Mesenchymal stem cell (in vitro differentiated cells and primary cell): ENCODE measurements around the gene SAXO2.
"Not testable (repeated sequence)": the region's sequence is repeated elsewhere in the genome, so short reads cannot be mapped to it uniquely, and the experiment has no call there.

ENCODE experiments used
- DNase-seq: peaks from one replicate; pipeline ENCODE4 v3.0.0-alpha.2; 2013
- H2AFZ ChIP-seq: one replicate; pipeline ENCODE4 v1.6.1; 2013; ENCODE audit warnings: low read depth, mild to moderate bottlenecking, control low read depth, inconsistent platforms, low read length, moderate library complexity
- H2AK5ac ChIP-seq: 2 replicates; pipeline ENCODE4 v1.6.1; 2013; ENCODE audit warnings: low read length, moderate library complexity, mild to moderate bottlenecking, inconsistent platforms; ENCODE audit not compliant: severe bottlenecking
- H2BK120ac ChIP-seq: one replicate; pipeline ENCODE4 v1.6.1; 2013; ENCODE audit warnings: low read depth, mild to moderate bottlenecking, inconsistent platforms, low read length, moderate library complexity
- H2BK12ac ChIP-seq, 2 experiments: one replicate each; pipeline ENCODE4 v1.6.1; 2013; ENCODE audit warnings: inconsistent platforms in 2 of 2, low read length in 2 of 2, mild to moderate bottlenecking in 2 of 2, moderate library complexity in 2 of 2, control low read depth in 1 of 2
- H2BK15ac ChIP-seq: one replicate; pipeline ENCODE4 v1.6.1; 2013; ENCODE audit warnings: mild to moderate bottlenecking, low read depth, inconsistent platforms; ENCODE audit not compliant: poor library complexity, severe bottlenecking
- H2BK5ac ChIP-seq: 2 replicates; pipeline ENCODE4 v1.6.1; 2013; ENCODE audit warnings: low read depth, mild to moderate bottlenecking, low read length, control low read depth, inconsistent platforms; ENCODE audit not compliant: poor library complexity, severe bottlenecking
- H3K14ac ChIP-seq, 2 experiments: one replicate each; pipeline ENCODE4 v1.6.1; 2013; ENCODE audit warnings: inconsistent platforms in 2 of 2, low read length in 2 of 2, control low read depth in 1 of 2, mild to moderate bottlenecking in 1 of 2, moderate library complexity in 1 of 2
- H3K18ac ChIP-seq, 2 experiments: one replicate each; pipeline ENCODE4 v1.6.1; 2013; ENCODE audit warnings: inconsistent platforms in 2 of 2, low read length in 2 of 2, control low read depth in 1 of 2, low read depth in 1 of 2, mild to moderate bottlenecking in 1 of 2
- H3K23ac ChIP-seq, 2 experiments: one replicate each; pipeline ENCODE4 v1.6.1; 2013; ENCODE audit warnings: inconsistent platforms in 2 of 2, low read length in 2 of 2, mild to moderate bottlenecking in 2 of 2, moderate library complexity in 2 of 2, control low read depth in 1 of 2
- H3K27ac ChIP-seq: 2 replicates; pipeline ENCODE4 v1.5.1; 2013; ENCODE audit warnings: mild to moderate bottlenecking, moderate library complexity, low read length, control low read depth, inconsistent platforms; ENCODE audit not compliant: poor library complexity, severe bottlenecking
- H3K27me3 ChIP-seq, 2 experiments: 2 replicates each; pipeline versions ENCODE4 v1.6.1 to v1.7.0; 2013; ENCODE audit warnings: low read length in 2 of 2, mild to moderate bottlenecking in 2 of 2, moderate library complexity in 2 of 2, control low read depth in 1 of 2, inconsistent platforms in 1 of 2; ENCODE audit not compliant: control insufficient read depth in 1 of 2, insufficient read depth in 1 of 2
- H3K36me3 ChIP-seq, 2 experiments: 2 replicates each; pipeline versions ENCODE4 v1.6.1 to v1.7.0; 2013; ENCODE audit warnings: low read length in 2 of 2, control low read depth in 1 of 2, inconsistent platforms in 1 of 2, low read depth in 1 of 2, mild to moderate bottlenecking in 1 of 2; ENCODE audit not compliant: insufficient read depth in 2 of 2, control insufficient read depth in 1 of 2
- H3K4ac ChIP-seq, 2 experiments: one replicate each; pipeline ENCODE4 v1.6.1; 2013; ENCODE audit warnings: inconsistent platforms in 2 of 2, low read length in 2 of 2, mild to moderate bottlenecking in 2 of 2, moderate library complexity in 2 of 2, control low read depth in 1 of 2, low read depth in 1 of 2
- H3K4me1 ChIP-seq: 2 replicates; pipeline ENCODE4 v1.6.1; 2013; ENCODE audit warnings: low read depth, low read length, control low read depth; ENCODE audit not compliant: control insufficient read depth, insufficient read depth
- H3K4me2 ChIP-seq: 2 replicates; pipeline ENCODE4 v1.6.1; 2013; ENCODE audit warnings: low read length, mild to moderate bottlenecking, inconsistent platforms; ENCODE audit not compliant: poor library complexity, severe bottlenecking
- H3K4me3 ChIP-seq, 2 experiments: 2 replicates each; pipeline versions ENCODE4 v1.5.1 to v1.7.0; 2013; ENCODE audit warnings: low read length in 2 of 2, mild to moderate bottlenecking in 2 of 2, control low read depth in 1 of 2, low read depth in 1 of 2; ENCODE audit not compliant: insufficient read depth in 1 of 2
- H3K79me1 ChIP-seq: replicated peaks from 2 replicates; pipeline ENCODE4 v1.6.1; 2013; ENCODE audit warnings: mild to moderate bottlenecking, control low read depth, low read length, inconsistent platforms; ENCODE audit not compliant: poor library complexity, severe bottlenecking
- H3K9ac ChIP-seq: 2 replicates; pipeline ENCODE4 v1.7.0; 2013; ENCODE audit warnings: mild to moderate bottlenecking, low read length, moderate library complexity
- H3K9me3 ChIP-seq: 2 replicates; pipeline ENCODE4 v1.7.0; 2013; ENCODE audit warnings: mild to moderate bottlenecking, low read length; ENCODE audit not compliant: control insufficient read depth
- H4K8ac ChIP-seq: one replicate; pipeline ENCODE4 v1.6.1; 2013; ENCODE audit warnings: inconsistent platforms, mild to moderate bottlenecking, low read length, moderate library complexity
- H4K91ac ChIP-seq: one replicate; pipeline ENCODE4 v1.6.1; 2013; ENCODE audit warnings: mild to moderate bottlenecking, low read length, inconsistent platforms
- WGBS: methylation state at CpG from one replicate; pipeline ENCODE4 v1.1.7; 2013; ENCODE audit warnings: mixed read lengths; 5-methylcytosine and 5-hydroxymethylcytosine counted together

The SAXO2 gene

DNA sequence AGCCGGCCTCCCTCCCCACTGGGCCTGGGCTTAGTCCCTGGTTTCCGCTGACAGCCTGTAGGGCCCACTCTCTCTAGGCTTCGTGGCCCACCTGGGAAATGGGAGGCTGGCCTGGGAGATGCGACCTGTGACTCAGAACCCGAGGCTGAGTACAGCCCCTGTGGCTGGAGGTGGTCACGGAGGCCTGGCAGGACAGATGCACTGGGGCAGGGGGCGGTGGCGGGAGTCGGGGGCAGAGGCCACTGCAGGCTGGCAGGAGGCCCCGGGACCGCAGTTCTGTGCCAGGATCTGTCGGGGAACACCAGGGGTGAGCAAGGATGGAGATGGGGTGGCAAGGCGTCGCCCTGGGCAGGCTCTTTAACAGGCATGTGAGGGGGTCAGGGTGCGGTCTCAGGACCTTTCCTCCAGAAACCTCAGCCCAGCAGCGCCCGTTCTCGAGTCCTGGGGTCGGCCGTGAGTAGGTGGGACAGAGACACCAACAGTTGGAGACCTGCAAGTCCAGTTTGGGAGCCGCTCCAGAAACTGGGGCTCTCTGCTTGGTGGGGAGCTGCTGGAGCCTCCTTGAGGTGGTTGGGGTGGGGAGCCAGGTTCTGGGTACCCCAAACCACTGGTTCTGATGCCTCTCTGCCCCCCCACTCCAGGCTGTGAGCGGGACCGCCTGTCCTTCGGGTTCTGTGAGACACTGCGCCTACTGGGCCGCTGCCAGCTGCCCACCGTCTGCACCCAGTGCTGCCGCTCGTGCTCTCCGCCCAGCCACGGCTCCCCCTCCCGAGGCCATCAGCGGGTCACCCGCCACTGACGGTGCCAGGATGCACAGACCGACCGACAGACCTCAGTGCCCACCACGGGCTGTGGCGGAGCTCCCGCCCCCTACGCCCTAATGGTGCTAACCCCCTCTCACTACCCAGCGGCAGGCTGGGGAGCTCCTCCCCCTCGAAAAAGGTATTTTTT is 71.3 kb downstream of the SAXO2 start:
- not testable (repeated sequence) for H3K14ac ChIP-seq, H3K79me1 ChIP-seq, H3K36me3 ChIP-seq, H3K18ac ChIP-seq, H4K8ac ChIP-seq, H3K9ac ChIP-seq, H3K23ac ChIP-seq, H3K9me3 ChIP-seq, H2BK5ac ChIP-seq, H3K4me3 ChIP-seq, H3K4me1 ChIP-seq, H3K4me2 ChIP-seq, H2AFZ ChIP-seq, H3K27ac ChIP-seq, H3K27me3 ChIP-seq, DNase-seq, H2BK12ac ChIP-seq, H2BK15ac ChIP-seq, H2AK5ac ChIP-seq, H3K4ac ChIP-seq, H2BK120ac ChIP-seq, H4K91ac ChIP-seq
- WGBS = 91% methylated on average over 14 of the region's 43 CpGs
